NOMO-1 treated with dmso at 0.1 percent for 144 hours (cell line): ENCODE results near the gene PCSK1.

Experiments
- DNase-seq: peaks from one replicate; lab custom pipeline; 2025; ENCODE audit not compliant: unreplicated experiment; lab: John Stamatoyannopoulos, UW

Gene PCSK1

DNA sequence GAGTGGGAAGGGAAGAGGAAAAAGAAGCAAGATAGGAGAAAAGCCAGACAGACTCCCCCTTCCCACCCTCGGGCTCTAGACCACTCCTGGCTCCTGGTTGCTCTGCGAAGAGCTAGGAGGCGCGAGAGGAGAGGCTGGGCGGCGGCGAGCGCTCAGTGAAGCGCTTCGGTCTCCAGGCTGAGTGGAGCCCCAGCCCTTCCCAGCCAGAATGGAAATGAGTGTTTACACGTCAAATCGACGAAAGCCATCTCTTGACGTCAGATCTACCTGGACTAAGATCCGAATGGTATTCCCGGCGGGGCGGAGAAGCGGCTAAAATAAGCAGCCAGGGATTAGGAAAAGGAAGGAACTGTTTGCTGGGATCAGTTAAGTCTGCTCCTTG is at the start of gene PCSK1:
TSS of gene PCSK1 (minus strand) at position 183 of the 382 bp plus-strand sequence. CDS start 206 bp downstream, outside the sequence.
- no peak for DNase-seq

DNA sequence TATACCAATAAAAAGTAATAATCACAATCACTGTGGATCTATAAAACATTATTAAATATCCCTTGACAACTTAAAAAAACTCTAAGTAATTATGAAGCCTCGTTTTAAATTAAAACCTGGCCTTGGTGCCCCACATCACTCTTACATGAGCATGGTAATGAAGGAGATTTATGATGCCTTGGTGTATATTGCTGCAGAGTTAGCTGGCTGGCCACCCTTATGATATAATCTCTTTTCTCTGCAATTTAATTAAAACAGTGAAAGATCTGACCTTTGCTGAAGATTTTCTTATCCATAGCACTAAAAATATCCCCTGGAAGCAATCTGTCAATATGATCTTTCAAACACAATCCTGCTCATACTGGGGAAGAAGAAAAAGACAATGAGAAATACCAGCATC is 48.8 kb upstream of the PCSK1 start:
- no peak for DNase-seq

DNA sequence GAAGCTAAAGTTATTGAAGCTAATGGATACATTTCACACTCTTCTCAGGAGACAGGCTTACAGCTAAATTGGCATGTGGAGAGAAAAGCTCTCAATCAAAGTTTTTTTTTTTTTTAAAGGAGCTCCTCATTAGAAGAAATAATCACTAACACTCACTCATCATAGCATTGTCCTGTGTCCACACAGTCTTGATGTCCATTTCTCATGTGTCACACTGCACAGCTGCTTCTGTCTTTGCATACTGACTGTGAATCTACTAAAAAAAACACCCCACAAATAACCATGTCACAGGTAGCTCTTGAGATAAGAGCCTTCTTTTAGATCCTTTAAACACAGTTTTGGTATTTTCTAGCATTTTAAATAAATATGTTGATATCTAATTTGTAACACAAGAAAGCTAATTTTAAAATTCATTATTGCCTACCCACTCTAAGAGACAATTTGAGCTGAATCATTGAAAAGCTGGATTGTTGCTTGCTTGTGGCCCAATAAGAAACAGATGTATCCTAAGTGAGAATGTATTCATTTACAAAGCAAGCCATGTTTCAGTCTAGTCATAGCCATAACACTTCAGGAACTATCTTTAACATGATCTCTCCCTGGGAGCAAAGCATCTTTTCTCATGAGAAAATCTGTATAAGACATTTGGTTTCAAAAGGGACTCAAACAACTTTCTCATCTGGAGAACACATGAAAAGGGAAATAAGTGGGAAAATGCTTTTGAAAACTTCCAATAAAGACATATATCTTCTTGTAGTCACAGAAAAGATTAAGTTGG is 48.1 kb upstream of the PCSK1 start:
- DNase-seq, result no peak

- no peak for DNase-seq
These were observed 45.9 kb upstream of the PCSK1 start for GRCh38 chr5:96478983-96479382.

DNA sequence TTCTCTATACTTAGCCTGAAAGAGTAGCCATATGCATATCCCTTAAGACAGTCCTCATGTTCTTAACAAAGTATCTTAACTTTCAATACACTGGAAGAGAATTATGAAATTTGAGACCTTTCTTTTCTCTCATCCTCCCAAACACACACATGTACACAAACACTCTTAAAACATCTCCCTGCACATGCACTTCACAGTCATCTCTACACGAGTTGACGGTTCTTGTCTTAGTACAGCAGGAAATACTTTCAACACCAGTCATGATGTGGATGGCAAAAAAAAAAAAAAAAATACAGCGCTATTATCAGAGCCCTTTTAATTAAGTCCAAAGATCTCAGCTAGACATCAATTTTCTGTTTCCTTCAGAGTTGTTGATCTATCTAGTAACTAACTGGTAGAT is 43.6 kb upstream of the PCSK1 start:
- no peak for DNase-seq

DNA sequence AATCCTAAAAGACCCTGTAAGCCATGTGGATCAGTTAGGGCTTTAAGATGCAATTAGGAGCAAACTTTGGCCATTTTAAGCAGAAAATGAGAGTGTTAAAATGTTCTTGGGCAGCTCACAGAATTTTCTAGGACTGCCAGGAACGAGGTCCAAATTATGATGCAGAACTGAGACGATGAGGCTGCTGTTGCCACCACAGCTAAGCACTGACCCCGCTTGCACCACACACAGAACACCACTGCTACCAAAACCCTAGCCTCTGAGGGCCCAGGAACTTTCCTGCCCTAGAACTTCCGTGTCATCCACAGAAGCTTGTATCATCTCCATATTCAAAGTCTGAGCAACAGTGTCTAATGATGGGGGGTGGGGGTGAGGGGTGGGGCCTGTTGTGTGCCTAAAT is 41.0 kb upstream of the PCSK1 start:
- no peak for DNase-seq

DNA sequence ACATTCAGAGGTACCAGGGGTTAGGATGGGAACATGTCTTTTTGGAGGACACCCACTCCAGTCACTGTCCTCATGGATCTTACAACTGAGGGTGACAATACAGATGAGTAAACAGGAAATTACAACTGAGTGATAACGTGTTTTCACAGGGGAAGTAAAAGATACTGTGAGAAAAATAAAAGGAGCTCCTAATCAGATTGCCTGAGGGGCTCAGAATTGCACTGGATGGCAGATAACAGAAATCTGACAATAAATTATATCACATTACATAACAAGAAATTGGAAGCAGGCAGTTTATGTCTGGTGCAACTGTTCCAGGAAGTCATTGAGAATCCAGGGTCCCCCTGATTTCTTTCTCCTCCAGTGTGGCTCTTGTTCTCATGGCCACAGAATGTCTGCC is 40.1 kb upstream of the PCSK1 start:
- no peak for DNase-seq

GRCh38 chr5:96470785-96471184 is 37.7 kb upstream of the PCSK1 start:
- no peak for DNase-seq

- DNase-seq, result no peak
These were observed 35.9 kb upstream of the PCSK1 start for GRCh38 chr5:96468956-96469355.

DNA sequence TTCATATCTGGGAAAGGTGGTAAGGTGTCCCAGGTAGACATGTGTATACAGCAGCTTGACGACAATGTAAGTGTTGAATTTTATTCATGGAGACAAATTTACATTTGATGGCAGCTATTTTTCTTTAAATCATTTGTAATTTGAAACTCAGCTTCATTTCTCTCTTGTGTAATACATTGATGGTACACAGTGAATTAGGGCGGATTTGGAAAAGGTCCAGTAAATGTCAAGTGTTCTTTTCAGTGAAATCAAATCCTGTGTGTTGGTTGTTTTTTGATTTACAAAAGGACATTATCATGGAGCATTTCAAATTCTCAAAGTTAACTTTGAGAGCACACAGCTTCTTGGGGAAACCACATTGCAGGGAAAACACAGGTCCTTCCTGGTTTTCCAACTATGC is 30.0 kb upstream of the PCSK1 start:
- no peak for DNase-seq

- no peak for DNase-seq
These were observed 26.5 kb upstream of the PCSK1 start for GRCh38 chr5:96459313-96460121.

- no peak for DNase-seq
These were observed 25.1 kb upstream of the PCSK1 start for GRCh38 chr5:96458176-96458575.

DNA sequence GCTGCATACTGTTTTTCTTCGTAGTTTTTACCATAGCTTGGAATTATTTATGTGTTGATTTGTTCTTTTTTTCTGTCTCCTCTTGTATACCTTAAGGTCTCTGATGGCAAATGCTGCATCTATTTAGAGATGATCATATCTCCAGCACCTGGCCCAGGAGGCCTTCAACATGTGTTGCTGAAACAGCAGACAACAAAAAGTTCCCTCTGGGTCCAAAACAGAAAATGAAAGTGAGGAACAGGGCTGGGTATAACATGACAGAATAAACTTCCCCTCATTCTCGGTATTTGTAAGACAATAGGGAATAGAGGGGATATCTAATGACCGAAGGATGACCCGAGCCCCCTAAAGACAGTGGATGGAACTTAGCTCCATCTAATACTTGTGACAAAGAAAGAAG is 22.7 kb upstream of the PCSK1 start:
- DNase-seq, result no peak

- DNase-seq, result no peak
These were observed 20.3 kb upstream of the PCSK1 start for GRCh38 chr5:96453394-96453793.

GRCh38 chr5:96447949-96448348 is 14.9 kb upstream of the PCSK1 start:
- no peak for DNase-seq

DNA sequence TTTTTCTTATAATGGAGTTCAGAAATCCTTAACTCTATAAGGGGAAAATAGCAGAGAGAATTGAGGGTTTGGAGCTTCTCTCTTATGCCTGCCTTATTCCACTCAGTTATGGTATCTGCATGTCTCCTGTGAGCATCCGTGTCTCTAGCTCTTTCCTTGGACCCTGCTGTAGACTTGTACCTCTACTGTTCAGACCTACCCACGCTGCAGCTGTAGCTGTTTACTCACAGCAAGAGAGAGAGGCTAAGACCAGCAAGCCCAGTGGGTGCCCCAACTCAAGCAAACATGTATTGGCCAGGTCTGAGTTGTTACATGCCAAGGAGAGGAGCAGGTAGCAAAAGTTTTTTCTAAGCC is 7.1 kb upstream of the PCSK1 start:
- no peak for DNase-seq

GRCh38 chr5:96439477-96440184 is 6.6 kb upstream of the PCSK1 start:
- DNase-seq, result peak; percentile 52

DNA sequence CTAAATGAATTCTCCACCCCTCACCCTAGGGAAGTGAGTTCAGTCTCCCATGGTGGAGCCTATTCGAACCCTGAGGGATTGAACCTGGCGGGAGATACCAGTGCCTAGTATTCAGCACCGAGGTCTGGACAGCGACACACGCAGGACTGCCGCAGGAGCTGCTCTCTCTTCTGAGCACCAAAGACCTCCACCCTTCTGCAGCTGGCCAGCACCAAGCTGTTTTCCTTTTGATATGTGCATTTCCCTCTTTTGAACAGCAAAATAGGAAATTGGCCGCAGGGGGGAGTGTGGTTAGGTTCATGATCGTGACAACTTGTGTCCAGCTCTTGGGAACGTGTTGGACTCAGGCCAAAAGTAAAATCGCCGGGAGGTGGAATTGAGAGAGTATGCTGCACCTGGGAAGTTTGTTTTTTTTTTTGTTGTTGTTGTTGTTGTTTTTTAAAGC is 1.2 kb upstream of the PCSK1 start:
- DNase-seq, result peak; percentile 14

DNA sequence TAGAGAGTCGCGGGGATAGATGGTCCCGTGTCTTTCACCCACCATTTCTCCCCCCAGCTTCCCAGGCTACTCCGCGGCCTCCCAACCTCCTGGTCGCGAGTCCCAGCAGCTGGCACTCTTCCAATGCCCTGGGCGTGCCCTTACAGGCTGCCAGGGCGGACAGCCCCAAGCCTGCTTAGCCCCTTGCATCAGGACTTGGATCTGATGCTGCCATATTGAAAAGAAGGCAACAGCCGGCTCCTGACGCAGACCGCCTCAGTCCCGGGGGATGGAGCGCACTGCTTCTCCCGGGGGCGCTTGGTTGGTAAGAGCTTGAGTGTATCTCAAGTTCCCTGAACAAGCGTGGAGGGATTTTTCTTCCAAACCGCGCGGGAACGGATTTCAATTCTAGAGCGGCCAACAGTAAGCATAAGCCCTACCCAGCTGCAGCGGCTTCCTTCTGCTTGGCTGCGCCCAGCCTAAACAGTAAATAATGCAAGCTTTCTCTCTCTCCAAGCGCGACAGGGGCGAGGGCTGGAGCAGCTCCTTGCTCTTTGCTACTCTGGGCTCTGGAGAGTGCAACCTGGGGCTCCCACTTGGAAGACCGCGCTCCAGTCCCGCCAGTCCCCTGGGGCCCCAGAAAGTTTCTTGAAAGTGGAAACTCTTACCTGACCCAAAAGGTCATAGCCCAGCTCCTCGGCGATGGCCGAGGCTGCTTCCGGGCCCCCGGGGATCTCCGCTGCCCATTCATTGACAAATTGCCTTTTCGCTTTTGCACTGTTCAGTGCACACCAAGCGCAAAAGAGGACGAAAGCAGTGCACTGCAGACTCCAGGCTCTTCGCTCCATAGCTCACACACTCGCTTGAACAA is 607 bp downstream of the PCSK1 start:
- no peak for DNase-seq

- DNase-seq, result no peak
These were observed 1.5 kb downstream of the PCSK1 start for GRCh38 chr5:96431376-96432187.
